ENCODE measurements around the gene CYP4F3. TPM values are rescaled to one million over a fixed set of nuclear protein-coding genes. Genes with fewer than 3 reads are reported as not detected.

The CYP4F3 gene
- total RNA-seq, 1 experiment from 2014 or later, result 0.04 TPM

DNA sequence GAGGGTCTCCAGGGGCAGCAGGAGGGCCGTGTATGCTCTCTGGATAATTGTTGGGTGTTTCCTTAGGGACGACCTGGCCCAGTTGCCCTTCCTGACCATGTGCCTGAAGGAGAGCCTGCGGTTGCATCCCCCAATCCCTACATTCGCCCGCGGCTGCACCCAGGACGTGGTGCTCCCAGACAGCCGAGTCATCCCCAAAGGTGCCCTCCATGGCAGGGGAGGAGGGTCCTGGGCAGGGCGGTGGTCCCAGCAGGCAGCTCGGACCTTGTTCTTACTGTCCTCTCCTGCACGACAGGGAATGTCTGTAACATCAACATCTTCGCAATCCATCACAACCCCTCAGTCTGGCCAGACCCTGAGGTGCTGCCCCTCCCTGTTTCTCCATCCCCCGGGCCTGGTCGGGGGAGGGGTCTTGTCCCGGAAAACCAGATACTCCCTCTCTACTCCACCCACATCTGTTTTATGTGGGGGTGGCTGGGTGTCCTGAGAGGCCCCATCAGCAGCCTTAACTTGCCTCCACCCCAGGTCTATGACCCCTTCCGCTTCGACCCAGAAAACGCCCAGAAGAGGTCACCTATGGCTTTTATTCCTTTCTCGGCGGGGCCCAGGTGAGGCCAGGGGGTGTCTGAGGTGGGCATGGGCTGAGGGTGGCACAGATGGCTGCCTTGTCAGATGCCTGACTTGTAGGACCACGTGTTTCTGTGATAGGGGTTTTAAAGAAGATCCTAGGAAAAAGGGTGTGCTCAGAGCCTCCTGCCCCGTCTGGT, 12.3 kb upstream of the CYP4F3 start:
- ATAC-seq (no peak), DNase-seq (ENCODE audit: low spot score) (no peak)
- Mint-ChIP-seq H3K36me3 (0 out of 2 replicates have a peak, but pooled peaks cover 2% of the 10 kb centered on the region), H3K4me3 (no peak overlapping the region), H3K27ac (no peak overlapping the region), H3K9me3 (peaks cover 41% of the 10 kb centered on the region), H3K27me3 (ENCODE audit: low read depth) (peaks cover 3% of the 10 kb centered on the region; the same call in 1 of the 2 replicates), H3K4me1 (no peaks in the 10 kb centered on the region)
- TF ChIP-seq, protein P1, sequence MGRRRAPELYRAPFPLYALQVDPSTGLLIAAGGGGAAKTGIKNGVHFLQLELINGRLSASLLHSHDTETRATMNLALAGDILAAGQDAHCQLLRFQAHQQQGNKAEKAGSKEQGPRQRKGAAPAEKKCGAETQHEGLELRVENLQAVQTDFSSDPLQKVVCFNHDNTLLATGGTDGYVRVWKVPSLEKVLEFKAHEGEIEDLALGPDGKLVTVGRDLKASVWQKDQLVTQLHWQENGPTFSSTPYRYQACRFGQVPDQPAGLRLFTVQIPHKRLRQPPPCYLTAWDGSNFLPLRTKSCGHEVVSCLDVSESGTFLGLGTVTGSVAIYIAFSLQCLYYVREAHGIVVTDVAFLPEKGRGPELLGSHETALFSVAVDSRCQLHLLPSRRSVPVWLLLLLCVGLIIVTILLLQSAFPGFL (CRISPR knock-in tag; IDR thresholded peaks at IDR 0.05; ENCODE audit: borderline replicate concordance), result no peak
- TF ChIP-seq CREB1 (CRISPR knock-in tag; IDR thresholded peaks at IDR 0.05), result no peak
- TF ChIP-seq, protein P2, sequence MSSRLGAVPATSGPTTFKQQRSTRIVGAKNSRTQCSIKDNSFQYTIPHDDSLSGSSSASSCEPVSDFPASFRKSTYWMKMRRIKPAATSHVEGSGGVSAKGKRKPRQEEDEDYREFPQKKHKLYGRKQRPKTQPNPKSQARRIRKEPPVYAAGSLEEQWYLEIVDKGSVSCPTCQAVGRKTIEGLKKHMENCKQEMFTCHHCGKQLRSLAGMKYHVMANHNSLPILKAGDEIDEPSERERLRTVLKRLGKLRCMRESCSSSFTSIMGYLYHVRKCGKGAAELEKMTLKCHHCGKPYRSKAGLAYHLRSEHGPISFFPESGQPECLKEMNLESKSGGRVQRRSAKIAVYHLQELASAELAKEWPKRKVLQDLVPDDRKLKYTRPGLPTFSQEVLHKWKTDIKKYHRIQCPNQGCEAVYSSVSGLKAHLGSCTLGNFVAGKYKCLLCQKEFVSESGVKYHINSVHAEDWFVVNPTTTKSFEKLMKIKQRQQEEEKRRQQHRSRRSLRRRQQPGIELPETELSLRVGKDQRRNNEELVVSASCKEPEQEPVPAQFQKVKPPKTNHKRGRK (CRISPR knock-in tag; IDR thresholded peaks at IDR 0.05; ENCODE audit: borderline replicate concordance), result no peak
- TF ChIP-seq, protein P3, sequence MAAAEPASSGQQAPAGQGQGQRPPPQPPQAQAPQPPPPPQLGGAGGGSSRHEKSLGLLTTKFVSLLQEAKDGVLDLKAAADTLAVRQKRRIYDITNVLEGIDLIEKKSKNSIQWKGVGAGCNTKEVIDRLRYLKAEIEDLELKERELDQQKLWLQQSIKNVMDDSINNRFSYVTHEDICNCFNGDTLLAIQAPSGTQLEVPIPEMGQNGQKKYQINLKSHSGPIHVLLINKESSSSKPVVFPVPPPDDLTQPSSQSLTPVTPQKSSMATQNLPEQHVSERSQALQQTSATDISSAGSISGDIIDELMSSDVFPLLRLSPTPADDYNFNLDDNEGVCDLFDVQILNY (CRISPR knock-in tag; IDR thresholded peaks at IDR 0.05), result no peak
- TF ChIP-seq, protein P4, sequence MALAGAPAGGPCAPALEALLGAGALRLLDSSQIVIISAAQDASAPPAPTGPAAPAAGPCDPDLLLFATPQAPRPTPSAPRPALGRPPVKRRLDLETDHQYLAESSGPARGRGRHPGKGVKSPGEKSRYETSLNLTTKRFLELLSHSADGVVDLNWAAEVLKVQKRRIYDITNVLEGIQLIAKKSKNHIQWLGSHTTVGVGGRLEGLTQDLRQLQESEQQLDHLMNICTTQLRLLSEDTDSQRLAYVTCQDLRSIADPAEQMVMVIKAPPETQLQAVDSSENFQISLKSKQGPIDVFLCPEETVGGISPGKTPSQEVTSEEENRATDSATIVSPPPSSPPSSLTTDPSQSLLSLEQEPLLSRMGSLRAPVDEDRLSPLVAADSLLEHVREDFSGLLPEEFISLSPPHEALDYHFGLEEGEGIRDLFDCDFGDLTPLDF (CRISPR knock-in tag; IDR thresholded peaks at IDR 0.05), result no peak
- TF ChIP-seq, protein P5, sequence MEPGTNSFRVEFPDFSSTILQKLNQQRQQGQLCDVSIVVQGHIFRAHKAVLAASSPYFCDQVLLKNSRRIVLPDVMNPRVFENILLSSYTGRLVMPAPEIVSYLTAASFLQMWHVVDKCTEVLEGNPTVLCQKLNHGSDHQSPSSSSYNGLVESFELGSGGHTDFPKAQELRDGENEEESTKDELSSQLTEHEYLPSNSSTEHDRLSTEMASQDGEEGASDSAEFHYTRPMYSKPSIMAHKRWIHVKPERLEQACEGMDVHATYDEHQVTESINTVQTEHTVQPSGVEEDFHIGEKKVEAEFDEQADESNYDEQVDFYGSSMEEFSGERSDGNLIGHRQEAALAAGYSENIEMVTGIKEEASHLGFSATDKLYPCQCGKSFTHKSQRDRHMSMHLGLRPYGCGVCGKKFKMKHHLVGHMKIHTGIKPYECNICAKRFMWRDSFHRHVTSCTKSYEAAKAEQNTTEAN (CRISPR knock-in tag; IDR thresholded peaks at IDR 0.05), result no peak
- TF ChIP-seq, protein P6, sequence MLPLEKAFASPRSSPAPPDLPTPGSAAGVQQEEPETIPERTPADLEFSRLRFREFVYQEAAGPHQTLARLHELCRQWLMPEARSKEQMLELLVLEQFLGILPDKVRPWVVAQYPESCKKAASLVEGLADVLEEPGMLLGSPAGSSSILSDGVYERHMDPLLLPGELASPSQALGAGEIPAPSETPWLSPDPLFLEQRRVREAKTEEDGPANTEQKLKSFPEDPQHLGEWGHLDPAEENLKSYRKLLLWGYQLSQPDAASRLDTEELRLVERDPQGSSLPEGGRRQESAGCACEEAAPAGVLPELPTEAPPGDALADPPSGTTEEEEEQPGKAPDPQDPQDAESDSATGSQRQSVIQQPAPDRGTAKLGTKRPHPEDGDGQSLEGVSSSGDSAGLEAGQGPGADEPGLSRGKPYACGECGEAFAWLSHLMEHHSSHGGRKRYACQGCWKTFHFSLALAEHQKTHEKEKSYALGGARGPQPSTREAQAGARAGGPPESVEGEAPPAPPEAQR (CRISPR knock-in tag; IDR thresholded peaks at IDR 0.05), result no peak
- TF ChIP-seq IRF2 (CRISPR knock-in tag; IDR thresholded peaks at IDR 0.05; ENCODE audit: borderline replicate concordance, low read depth), result no peak
- TF ChIP-seq ESRRA (CRISPR knock-in tag; IDR thresholded peaks at IDR 0.05; ENCODE audit: borderline replicate concordance), result no peak
- TF ChIP-seq, protein P7, sequence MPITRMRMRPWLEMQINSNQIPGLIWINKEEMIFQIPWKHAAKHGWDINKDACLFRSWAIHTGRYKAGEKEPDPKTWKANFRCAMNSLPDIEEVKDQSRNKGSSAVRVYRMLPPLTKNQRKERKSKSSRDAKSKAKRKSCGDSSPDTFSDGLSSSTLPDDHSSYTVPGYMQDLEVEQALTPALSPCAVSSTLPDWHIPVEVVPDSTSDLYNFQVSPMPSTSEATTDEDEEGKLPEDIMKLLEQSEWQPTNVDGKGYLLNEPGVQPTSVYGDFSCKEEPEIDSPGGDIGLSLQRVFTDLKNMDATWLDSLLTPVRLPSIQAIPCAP (CRISPR knock-in tag; IDR thresholded peaks at IDR 0.05), result no peak
- TF ChIP-seq JUN (CRISPR knock-in tag; IDR thresholded peaks at IDR 0.05), result no peak
- no peak for TF ChIP-seq TEAD1 (CRISPR knock-in tag; IDR thresholded peaks at IDR 0.05)
- TF ChIP-seq, protein P8, sequence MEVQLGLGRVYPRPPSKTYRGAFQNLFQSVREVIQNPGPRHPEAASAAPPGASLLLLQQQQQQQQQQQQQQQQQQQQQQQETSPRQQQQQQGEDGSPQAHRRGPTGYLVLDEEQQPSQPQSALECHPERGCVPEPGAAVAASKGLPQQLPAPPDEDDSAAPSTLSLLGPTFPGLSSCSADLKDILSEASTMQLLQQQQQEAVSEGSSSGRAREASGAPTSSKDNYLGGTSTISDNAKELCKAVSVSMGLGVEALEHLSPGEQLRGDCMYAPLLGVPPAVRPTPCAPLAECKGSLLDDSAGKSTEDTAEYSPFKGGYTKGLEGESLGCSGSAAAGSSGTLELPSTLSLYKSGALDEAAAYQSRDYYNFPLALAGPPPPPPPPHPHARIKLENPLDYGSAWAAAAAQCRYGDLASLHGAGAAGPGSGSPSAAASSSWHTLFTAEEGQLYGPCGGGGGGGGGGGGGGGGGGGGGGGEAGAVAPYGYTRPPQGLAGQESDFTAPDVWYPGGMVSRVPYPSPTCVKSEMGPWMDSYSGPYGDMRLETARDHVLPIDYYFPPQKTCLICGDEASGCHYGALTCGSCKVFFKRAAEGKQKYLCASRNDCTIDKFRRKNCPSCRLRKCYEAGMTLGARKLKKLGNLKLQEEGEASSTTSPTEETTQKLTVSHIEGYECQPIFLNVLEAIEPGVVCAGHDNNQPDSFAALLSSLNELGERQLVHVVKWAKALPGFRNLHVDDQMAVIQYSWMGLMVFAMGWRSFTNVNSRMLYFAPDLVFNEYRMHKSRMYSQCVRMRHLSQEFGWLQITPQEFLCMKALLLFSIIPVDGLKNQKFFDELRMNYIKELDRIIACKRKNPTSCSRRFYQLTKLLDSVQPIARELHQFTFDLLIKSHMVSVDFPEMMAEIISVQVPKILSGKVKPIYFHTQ (CRISPR knock-in tag; IDR thresholded peaks at IDR 0.05), result no peak
- POLR2A ChIA-PET, result no interaction called here
- CTCF ChIA-PET, result no interaction called here
